Measurements from ENCODE around the gene ART5.

ART5 gene

DNA sequence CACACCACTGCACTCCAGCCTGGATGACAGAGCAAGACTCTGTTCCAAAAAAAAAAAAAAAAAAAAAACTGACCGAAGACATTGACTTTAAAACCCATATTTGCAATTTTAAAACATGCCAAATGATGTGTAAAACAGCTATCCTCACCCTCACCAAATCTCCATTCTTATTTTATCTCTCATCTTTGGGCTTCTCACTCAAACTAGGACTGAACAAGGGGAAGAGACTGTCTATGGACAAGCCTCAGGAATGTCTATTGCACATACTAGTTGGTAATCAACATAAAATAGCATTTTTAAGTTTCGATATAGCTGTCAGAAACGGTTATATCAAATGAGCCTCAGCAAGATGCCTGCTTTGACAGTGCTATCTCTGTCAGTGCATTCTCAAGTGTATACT, 37.3 kb upstream of the ART5 start:
- peaks cover 83% of the 10 kb centered on the region for H3K36me3 Mint-ChIP-seq (ENCODE audit: low read depth)
- no peaks in the 10 kb centered on the region for H3K9me3 Mint-ChIP-seq
- H3K27ac Mint-ChIP-seq = no peak overlapping the region
- no peak overlapping the region for H3K4me3 Mint-ChIP-seq
- no peaks in the 10 kb centered on the region for H3K27me3 Mint-ChIP-seq (ENCODE audit: low read depth)
- TF ChIP-seq, protein P1, sequence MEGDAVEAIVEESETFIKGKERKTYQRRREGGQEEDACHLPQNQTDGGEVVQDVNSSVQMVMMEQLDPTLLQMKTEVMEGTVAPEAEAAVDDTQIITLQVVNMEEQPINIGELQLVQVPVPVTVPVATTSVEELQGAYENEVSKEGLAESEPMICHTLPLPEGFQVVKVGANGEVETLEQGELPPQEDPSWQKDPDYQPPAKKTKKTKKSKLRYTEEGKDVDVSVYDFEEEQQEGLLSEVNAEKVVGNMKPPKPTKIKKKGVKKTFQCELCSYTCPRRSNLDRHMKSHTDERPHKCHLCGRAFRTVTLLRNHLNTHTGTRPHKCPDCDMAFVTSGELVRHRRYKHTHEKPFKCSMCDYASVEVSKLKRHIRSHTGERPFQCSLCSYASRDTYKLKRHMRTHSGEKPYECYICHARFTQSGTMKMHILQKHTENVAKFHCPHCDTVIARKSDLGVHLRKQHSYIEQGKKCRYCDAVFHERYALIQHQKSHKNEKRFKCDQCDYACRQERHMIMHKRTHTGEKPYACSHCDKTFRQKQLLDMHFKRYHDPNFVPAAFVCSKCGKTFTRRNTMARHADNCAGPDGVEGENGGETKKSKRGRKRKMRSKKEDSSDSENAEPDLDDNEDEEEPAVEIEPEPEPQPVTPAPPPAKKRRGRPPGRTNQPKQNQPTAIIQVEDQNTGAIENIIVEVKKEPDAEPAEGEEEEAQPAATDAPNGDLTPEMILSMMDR (IDR thresholded peaks at IDR 0.05; ENCODE audit: unreplicated experiment in 3 of 3) = no peak
- H3K4me1 Mint-ChIP-seq = no peaks in the 10 kb centered on the region

DNA sequence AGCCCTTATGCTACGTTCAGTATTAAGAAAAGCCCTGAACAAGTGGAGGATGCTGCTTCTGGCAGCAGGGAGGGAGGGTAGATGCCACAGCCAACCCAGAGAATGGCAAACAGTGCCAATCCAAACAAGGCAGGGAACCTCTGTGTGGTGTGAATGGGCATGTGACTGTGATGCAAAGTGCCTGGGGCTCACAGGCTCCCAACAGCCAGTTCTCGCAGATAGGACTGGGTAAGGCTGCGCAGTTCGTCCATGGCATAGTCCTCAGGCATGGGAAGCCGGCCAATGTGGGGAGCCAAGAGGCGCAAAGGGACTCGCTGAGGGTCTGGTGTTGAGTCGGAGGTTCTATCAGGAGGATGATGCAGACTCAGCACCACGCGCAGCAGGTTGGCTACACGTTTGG, 34.2 kb upstream of the ART5 start:
- Mint-ChIP-seq H3K27ac (no peak overlapping the region), H3K36me3 (ENCODE audit: low read depth) (peaks cover 79% of the 10 kb centered on the region), H3K4me1 (no peaks in the 10 kb centered on the region), H3K27me3 (ENCODE audit: low read depth) (no peaks in the 10 kb centered on the region), H3K9me3 (no peaks in the 10 kb centered on the region), H3K4me3 (no peak overlapping the region)
- TF ChIP-seq, protein P1 (IDR thresholded peaks at IDR 0.05; ENCODE audit: unreplicated experiment in 3 of 3) = no peak

DNA sequence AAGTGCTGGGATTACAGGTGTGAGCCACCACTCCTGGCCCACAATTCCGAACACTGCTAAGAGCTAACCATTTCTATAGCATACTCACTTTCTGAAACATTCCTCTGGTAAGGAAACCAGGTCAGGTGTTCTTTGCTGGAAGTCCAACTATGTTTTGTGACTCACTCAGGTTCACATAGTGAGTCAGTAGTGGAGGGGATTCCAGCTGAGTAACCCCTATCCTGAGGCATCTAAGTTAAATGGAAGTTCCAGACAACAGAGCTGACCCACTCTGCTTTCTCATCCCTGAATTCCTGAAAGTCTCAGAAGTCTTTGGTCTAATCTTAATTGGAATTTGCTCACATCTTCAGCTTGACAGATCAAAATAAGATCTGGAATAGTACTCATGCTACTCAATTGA, 32.4 kb upstream of the ART5 start:
- Mint-ChIP-seq H3K9me3 (no peaks in the 10 kb centered on the region), H3K36me3 (ENCODE audit: low read depth) (peaks cover 78% of the 10 kb centered on the region), H3K27ac (no peak overlapping the region), H3K4me1 (no peaks in the 10 kb centered on the region), H3K27me3 (ENCODE audit: low read depth) (no peaks in the 10 kb centered on the region), H3K4me3 (no peak overlapping the region)
- TF ChIP-seq, protein P1 (IDR thresholded peaks at IDR 0.05; ENCODE audit: unreplicated experiment in 3 of 3) = no peak

DNA sequence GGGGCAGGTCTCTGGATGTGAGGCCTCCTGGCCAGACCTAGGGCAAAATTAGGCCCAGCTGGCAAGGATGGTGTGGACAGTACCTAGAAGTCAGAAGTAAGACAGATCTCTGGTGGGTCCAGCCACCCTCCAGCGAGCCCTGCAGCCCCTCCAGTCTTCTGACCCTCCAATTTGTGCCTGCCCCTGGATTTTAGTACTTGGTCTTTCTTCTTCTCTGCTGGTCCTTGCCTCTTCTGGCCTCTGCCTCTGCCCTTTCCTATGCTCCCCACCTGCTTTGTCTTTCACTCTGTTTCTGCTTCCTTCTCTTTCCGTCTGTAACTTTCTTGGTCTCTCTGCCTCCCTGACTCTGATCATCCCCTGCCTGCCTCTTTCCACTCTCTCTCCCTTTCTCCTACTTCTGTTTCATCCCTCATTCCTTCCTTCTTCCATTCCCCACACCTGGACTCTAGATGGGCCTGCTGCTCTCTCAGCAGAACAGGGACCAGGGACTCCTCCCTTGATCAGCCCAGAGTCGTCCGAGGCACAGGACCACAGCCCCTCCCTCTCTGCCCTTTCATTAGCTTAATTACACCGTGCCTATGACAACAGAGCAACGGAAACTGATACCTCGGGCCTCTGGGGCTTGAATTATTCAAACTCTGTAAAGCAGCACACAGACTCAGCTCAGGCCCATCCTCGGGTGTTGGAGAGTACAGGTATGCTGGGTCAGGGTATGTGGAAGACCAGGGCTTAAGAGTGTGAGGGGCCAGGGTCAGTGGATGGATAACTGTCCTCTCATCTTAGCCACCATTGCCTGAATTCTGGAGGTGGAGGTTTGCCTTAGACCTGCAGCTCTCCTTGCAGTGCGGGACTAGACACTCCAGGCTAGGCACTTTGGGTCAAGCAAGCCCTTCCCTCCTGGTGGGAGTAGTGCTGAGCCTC, 29.8 kb upstream of the ART5 start, which contains the start of gene CHRNA10:
TSS of gene CHRNA10 (minus strand) at position 51 of the 921 bp plus-strand sequence. CDS start 72 bp downstream, outside the sequence.
- Mint-ChIP-seq H3K4me3 (no peak within 1 kb of the TSS), H3K27me3 (ENCODE audit: low read depth) (no peaks in the 10 kb centered on the region), H3K9me3 (no peaks in the 10 kb centered on the region), H3K27ac (no peak within 1 kb of the TSS), H3K36me3 (ENCODE audit: low read depth) (peaks cover 66% of the 10 kb centered on the region), H3K4me1 (no peaks in the 10 kb centered on the region)
- TF ChIP-seq, protein P1 (IDR thresholded peaks at IDR 0.05; ENCODE audit: unreplicated experiment in 3 of 3) = no peak

DNA sequence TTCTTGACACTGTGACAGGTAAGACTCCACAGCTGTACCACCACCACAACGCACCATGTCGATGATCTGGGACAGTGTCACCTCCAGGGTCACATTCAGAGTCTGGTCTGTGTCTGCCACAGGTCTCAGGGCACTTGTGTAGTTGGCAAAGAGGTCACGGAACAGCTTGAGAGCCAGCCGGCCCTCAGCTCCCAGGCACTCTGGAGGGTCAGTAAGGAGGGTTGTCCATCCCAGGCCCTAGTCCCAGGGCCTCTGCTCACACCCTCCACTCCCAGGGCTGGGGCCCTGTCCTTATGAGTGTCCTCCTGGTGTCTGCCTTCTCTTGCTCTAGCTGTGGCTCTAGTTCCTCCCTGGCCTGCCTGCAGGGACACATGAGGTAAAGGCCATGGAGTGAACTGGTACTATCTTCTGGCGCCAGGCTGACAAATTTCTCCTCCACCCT, 28.0 kb upstream of the ART5 start:
- H3K4me3 Mint-ChIP-seq = no peak overlapping the region
- TF ChIP-seq, protein P1 (IDR thresholded peaks at IDR 0.05; ENCODE audit: unreplicated experiment in 3 of 3) = no peak
- no peaks in the 10 kb centered on the region for H3K4me1 Mint-ChIP-seq
- H3K36me3 Mint-ChIP-seq (ENCODE audit: low read depth) = peaks cover 67% of the 10 kb centered on the region
- H3K9me3 Mint-ChIP-seq = no peaks in the 10 kb centered on the region
- H3K27ac Mint-ChIP-seq = no peak overlapping the region
- H3K27me3 Mint-ChIP-seq (ENCODE audit: low read depth) = no peaks in the 10 kb centered on the region

All from nephron (organoid).